DMS153 treated with DMSO at 0.1 percent for 48 hours (cell line): ENCODE measurements around the gene HOXB9.
A peak's percentile ranks its signal among the peaks of the same experiment; 100 is the strongest.

Source experiments
- DNase-seq: peaks from one replicate; lab custom pipeline; 2025; ENCODE audit not compliant: unreplicated experiment; lab: John Stamatoyannopoulos, UW

Gene HOXB9

GRCh38 chr17:48611681-48612455 is 14.3 kb downstream of the HOXB9 start:
- DNase-seq, result peak; percentile 59

- DNase-seq, result peak; percentile 36
Observed at GRCh38 chr17:48611213-48611612, 14.9 kb downstream of the HOXB9 start.

GRCh38 chr17:48610282-48611211 is 15.6 kb downstream of the HOXB9 start, which contains the start of gene HOXB7:
HOXB7 (minus strand) TSS chr17:48611017; CDS start chr17:48610918, 99 bp downstream.
- DNase-seq, result peak; percentile 73

- no peak for DNase-seq
Observed at GRCh38 chr17:48609759-48610281, 16.3 kb downstream of the HOXB9 start.

- DNase-seq, result no peak
Observed at GRCh38 chr17:48609033-48609432, 17.1 kb downstream of the HOXB9 start.

GRCh38 chr17:48608494-48608834 is 17.7 kb downstream of the HOXB9 start:
- no peak for DNase-seq

GRCh38 chr17:48606892-48607614 is 19.1 kb downstream of the HOXB9 start:
- no peak for DNase-seq

- no peak for DNase-seq
Observed at GRCh38 chr17:48605991-48606891, 19.9 kb downstream of the HOXB9 start.

GRCh38 chr17:48605409-48605919 is 20.7 kb downstream of the HOXB9 start:
- no peak for DNase-seq

- no peak for DNase-seq
Observed at GRCh38 chr17:48604770-48605329, 21.3 kb downstream of the HOXB9 start, which contains the start of gene HOXB6. HOXB6 (minus strand) TSS chr17:48604986; CDS start chr17:48598150, 6,836 bp downstream.

- DNase-seq, result no peak
Observed at GRCh38 chr17:48603959-48604769, 22.0 kb downstream of the HOXB9 start.

GRCh38 chr17:48601539-48602425 is 24.4 kb downstream of the HOXB9 start:
- DNase-seq, result no peak

- no peak for DNase-seq
Observed at GRCh38 chr17:48601207-48601538, 25.0 kb downstream of the HOXB9 start.

- DNase-seq, result peak; percentile 35
Observed at GRCh38 chr17:48600244-48601098, 25.7 kb downstream of the HOXB9 start.

GRCh38 chr17:48599354-48599753 is 26.8 kb downstream of the HOXB9 start:
- DNase-seq, result no peak

- no peak for DNase-seq
Observed at GRCh38 chr17:48598736-48599135, 27.4 kb downstream of the HOXB9 start.
